Osteocyte (in vitro differentiated cells): Measurements from ENCODE around the gene KISS1. TPM values are rescaled to one million over a fixed set of nuclear protein-coding genes. Genes with fewer than 3 reads are reported as not detected.

ENCODE experiments used
- DNase-seq: peaks from one replicate; pipeline ENCODE4 v3.0.0; 2021; ENCODE audit warnings: mixed read lengths; ENCODE audit not compliant: unreplicated experiment; ENCODE audit errors: extremely low spot score
- H3K27ac Mint-ChIP-seq: one replicate; pipeline ENCODE4 v1.8.0; 2021; ENCODE audit warnings: mild to moderate bottlenecking, mixed read lengths; ENCODE audit not compliant: unreplicated experiment
- H3K27me3 Mint-ChIP-seq: one replicate; pipeline ENCODE4 v1.8.0; 2021; ENCODE audit warnings: mixed read lengths; ENCODE audit not compliant: unreplicated experiment
- H3K36me3 Mint-ChIP-seq: one replicate; pipeline ENCODE4 v1.8.0; 2021; ENCODE audit warnings: mixed read lengths; ENCODE audit not compliant: unreplicated experiment
- H3K4me1 Mint-ChIP-seq: one replicate; pipeline ENCODE4 v1.8.0; 2021; ENCODE audit warnings: mixed read lengths; ENCODE audit not compliant: unreplicated experiment
- H3K4me3 Mint-ChIP-seq: one replicate; pipeline ENCODE4 v1.8.0; 2021; ENCODE audit warnings: mild to moderate bottlenecking, moderate library complexity, mixed read lengths; ENCODE audit not compliant: unreplicated experiment
- H3K9me3 Mint-ChIP-seq: one replicate; pipeline ENCODE4 v1.8.0; 2021; ENCODE audit warnings: mixed read lengths; ENCODE audit not compliant: unreplicated experiment
- total RNA-seq: library from RNA; stranded (reverse); gene quantifications from 2 replicates; pipeline ENCODE4 v1.2.1, GENCODE V29; 2021
- TF ChIP-seq, protein P1 (sequence below): fragments of 200-600 bp; sonication (generic); IDR thresholded peaks from 2 replicates; pipeline ENCODE4 v1.5.0; 2021; ENCODE audit warnings: antibody characterized with exemption, mild to moderate bottlenecking, moderate library complexity

The KISS1 gene
- total RNA-seq, 1 donor from 2014 or later = not detected

DNA sequence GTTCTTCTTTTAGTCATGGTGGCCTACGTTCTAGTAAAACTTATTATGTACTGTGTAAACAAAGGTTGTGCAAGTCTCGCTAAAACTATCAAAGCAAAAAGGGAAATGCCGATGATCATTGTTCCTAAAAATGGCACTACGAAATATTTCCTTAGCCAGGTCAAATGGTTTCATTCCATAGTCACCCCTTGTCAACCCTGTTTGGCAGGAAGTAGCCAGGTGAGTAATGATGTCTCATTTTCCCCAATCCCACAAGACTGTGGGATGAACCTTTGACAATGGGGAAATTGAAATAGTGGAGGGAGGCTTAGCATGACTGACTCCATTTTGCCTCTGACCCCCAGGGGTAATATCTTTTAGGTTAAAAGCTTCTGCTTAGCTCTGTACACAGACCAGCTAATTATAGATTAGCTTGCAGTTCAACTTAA is 24.5 kb downstream of the KISS1 start:
- DNase-seq = no peak
- peaks cover 13% of the 10 kb centered on the region for H3K9me3 Mint-ChIP-seq
- no peaks in the 10 kb centered on the region for H3K4me1 Mint-ChIP-seq
- H3K4me3 Mint-ChIP-seq = no peak overlapping the region
- peaks cover 17% of the 10 kb centered on the region for H3K27me3 Mint-ChIP-seq
- TF ChIP-seq, protein P1, sequence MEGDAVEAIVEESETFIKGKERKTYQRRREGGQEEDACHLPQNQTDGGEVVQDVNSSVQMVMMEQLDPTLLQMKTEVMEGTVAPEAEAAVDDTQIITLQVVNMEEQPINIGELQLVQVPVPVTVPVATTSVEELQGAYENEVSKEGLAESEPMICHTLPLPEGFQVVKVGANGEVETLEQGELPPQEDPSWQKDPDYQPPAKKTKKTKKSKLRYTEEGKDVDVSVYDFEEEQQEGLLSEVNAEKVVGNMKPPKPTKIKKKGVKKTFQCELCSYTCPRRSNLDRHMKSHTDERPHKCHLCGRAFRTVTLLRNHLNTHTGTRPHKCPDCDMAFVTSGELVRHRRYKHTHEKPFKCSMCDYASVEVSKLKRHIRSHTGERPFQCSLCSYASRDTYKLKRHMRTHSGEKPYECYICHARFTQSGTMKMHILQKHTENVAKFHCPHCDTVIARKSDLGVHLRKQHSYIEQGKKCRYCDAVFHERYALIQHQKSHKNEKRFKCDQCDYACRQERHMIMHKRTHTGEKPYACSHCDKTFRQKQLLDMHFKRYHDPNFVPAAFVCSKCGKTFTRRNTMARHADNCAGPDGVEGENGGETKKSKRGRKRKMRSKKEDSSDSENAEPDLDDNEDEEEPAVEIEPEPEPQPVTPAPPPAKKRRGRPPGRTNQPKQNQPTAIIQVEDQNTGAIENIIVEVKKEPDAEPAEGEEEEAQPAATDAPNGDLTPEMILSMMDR = no peak
- no peaks in the 10 kb centered on the region for H3K36me3 Mint-ChIP-seq
- no peak overlapping the region for H3K27ac Mint-ChIP-seq

DNA sequence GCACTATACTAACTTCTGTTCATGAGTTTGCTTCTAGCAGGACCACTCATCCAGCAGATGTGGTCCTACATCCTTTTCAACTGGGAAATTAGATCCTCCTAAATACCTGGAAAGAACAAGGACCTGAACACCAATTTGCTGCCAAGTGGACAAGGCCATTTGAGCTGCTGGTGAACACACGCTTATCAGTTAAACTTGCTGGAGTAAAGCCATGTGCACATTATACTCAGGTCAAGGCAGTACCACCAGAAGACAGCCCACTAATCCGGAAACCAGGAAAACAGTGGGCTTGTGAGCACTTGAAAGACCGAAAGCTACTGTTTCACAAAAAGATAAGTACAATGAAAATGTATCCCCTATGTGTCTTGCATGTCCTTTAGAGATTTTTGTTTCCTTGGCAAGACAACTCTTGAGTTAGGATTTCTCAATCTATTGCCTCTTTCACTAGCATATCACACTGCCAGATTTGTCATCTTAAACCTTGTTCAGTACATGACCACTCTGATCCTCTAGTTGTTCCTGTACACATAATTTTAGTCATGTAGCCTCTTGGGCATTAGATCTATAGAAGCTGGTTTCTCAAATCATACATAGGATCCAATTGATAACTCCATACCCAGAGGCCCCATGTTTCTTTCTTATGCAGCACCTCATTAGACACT is 25.7 kb downstream of the KISS1 start:
- Mint-ChIP-seq H3K36me3 (no peaks in the 10 kb centered on the region), H3K27ac (no peak overlapping the region), H3K27me3 (peaks cover 24% of the 10 kb centered on the region), H3K4me1 (no peaks in the 10 kb centered on the region), H3K9me3 (peaks cover 13% of the 10 kb centered on the region), H3K4me3 (no peak overlapping the region)
- TF ChIP-seq, protein P1 = no peak
- no peak for DNase-seq

DNA sequence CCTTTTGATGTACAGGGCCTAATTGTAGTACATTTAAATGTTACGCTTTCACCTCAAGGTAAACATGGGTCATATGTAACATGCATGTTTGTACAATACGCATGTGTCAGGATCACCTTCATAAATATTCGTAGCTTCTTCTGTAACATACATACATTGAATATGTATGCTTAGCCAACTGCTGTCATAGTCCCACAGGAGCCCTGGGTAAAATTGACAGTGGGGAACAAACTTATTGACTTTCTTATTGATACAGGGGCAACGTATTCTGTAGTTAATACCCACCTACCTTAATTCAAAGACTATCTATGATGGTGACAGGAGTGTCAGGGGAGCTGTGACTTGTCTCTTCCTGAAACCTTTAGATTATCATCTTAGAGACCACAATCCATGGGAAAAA is 26.4 kb downstream of the KISS1 start:
- Mint-ChIP-seq H3K27me3 (peaks cover 29% of the 10 kb centered on the region), H3K36me3 (no peaks in the 10 kb centered on the region), H3K27ac (no peak overlapping the region), H3K4me1 (no peaks in the 10 kb centered on the region), H3K9me3 (peaks cover 13% of the 10 kb centered on the region), H3K4me3 (no peak overlapping the region)
- TF ChIP-seq, protein P1 = no peak
- no peak for DNase-seq

DNA sequence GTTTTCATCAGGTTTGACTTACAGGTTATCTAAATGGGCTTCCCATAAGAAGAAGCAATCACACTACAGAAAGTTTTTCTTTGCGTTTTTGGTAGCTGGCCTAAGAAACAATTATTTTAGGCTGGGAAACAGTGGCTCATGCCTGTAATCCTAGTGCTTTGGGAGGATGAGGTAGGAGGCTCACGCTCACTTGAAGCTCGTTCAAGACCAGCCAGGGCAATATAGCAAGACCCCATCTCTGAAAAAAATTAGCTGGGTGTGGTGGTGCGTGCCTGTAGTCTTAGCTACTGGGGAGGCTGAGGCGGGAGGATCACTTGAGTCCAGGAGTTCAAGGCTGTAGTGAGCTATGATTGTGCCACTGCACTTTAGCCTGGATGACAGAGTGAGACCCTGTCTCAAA is 28.6 kb downstream of the KISS1 start:
- Mint-ChIP-seq H3K36me3 (no peaks in the 10 kb centered on the region), H3K27me3 (peaks cover 22% of the 10 kb centered on the region), H3K9me3 (peaks cover 13% of the 10 kb centered on the region), H3K4me3 (no peak overlapping the region), H3K27ac (no peak overlapping the region), H3K4me1 (no peaks in the 10 kb centered on the region)
- TF ChIP-seq, protein P1 = no peak
- no peak for DNase-seq

DNA sequence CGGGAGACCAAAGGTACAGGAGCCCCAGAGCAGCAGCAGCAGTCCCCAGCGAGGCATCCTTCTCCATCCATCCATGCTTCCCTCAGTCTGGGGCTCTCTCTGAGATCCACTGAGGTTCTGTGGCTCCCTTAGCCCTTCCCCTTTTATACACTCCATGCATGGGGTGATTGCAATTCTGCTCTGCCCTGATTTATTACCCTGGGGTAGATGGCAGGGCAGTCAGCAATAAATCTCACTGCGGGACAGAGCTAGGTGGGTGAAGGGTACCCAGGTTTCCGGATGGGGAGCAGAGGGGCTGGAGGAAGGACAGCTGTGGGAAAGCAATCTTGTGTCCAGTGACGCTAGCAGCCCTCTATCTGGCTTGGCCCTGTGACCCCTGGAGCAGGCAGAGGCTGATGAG is 30.1 kb downstream of the KISS1 start, which contains the start of gene REN:
Gene REN, minus strand, starts transcription at position 119 of the 400 bp plus-strand sequence. Its CDS starts 44 bp downstream, at position 75.
- peaks cover 27% of the 10 kb centered on the region for H3K27me3 Mint-ChIP-seq
- H3K36me3 Mint-ChIP-seq = no peaks in the 10 kb centered on the region
- H3K4me3 Mint-ChIP-seq = no peak within 1 kb of the TSS
- no peak within 1 kb of the TSS for H3K27ac Mint-ChIP-seq
- TF ChIP-seq, protein P1 = no peak
- H3K9me3 Mint-ChIP-seq = peaks cover 13% of the 10 kb centered on the region
- DNase-seq = no peak
- H3K4me1 Mint-ChIP-seq = no peaks in the 10 kb centered on the region
